Hematopoietic multipotent progenitor cell treated with erythropoietin and hydrocortisone succinate and interleukin-3 and kit ligand, for 8 days (in vitro differentiated cells): ENCODE data around the gene DNAJC5G.
"Not testable (repeated sequence)": the region's sequence is repeated elsewhere in the genome, so short reads cannot be mapped to it uniquely, and the experiment has no call there.

ENCODE experiments used
- DNase-seq: peaks from one replicate; pipeline ENCODE4 v3.0.0-alpha.2; 2015

The DNAJC5G gene

DNA sequence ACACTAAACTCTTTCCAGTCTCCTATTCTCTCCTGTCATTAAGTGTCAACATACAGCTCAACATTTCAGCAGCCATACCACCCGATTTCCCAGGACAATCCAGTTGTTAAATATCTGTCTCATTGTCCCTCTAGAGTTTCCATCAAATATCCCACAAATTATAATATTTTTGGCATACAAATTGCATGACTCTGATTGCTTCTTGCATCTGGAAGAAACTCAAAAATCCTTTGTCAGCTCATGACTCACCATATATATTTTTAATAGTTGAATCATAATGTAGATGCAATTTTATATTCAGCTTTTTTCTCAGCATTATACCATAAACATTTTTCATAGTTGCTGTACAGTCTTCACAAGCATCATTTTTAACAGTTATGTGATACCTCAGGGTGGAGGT, 19.6 kb upstream of the DNAJC5G start:
- DNase-seq: no peak

DNA sequence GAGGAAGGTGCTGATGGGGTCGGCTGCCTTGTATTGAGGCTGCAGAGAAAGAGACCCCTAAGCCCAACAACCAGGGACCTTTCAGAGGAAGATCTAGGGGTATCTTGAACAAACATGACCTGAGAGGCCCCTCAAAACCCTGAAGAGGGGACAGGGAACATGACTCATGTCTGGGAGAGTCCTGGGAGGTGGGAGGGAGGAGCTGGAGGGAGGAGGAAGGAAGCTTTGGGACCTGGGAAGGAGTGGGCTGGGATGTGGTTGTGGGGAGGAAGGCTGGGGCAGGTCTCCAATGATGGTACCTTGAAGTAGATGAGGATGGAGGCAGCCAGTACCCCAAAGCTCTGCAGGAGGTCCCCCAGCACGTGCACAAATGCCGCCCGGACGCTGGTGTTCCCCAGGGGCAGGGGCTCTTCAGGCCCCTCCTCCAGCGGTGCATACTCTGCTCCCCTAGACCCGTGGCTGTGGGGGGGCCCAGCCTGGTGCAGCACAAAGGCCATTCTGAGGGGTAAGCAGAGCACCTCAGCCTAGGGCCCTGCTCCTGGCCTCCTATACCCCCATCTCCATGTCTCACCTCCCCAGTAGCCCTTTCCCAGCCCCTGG, 18.3 kb upstream of the DNAJC5G start:
- no peak for DNase-seq

- DNase-seq: no peak
Observed at GRCh38 chr2:27258051-27258450, 17.2 kb upstream of the DNAJC5G start.

DNA sequence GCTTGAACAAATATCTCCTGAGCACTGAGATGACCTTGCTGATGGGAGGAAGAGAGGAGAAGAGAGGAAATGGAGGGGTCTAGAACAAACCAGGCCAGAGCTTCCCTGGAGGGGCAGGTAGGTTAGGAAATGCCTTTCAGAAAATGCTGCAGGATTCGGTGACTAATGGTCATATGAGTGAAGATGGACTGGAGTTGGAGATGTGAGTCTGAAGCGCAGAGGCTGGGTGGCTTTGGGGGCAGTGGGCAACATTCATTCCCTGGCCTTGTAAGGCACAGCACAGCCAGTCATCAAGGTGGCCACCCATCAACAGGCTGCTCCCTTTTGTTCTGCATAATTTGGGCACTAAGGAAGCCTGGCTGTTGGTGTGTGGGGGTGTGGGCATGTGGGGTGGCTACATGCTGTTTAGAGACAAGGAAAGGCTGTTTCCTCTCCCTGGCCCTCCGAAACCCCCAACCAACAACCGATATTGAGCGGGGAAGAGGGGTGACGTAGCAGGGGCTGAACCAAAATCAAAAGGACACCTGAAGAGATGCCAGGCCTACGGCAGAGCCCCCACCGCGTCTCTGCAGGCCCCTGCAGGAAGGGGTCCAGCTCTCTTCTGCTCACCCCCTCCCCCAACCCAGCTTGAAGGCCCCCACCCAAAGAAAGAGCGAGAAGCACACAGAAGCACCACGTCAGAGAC, 13.8 kb upstream of the DNAJC5G start:
- DNase-seq: no peak

DNA sequence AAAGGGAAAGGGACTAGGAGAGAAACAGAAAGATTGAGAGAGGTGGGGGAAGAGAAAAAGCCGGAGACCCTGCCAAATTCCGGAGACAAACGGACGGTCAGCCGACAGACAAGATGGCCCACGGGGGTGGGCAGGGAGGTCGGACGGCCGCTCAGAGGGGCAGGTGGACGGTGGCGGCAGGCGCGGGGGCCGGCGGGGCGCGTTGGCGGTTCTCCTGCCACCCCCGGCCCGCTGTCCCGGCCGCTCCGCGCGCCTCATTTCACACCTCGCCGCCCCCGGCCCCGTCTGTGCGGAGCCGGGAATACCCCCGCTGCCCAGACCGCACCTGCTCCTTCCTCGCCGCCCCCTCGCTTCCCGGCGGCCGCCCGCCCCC, 13.3 kb upstream of the DNAJC5G start:
- no peak for DNase-seq

DNA sequence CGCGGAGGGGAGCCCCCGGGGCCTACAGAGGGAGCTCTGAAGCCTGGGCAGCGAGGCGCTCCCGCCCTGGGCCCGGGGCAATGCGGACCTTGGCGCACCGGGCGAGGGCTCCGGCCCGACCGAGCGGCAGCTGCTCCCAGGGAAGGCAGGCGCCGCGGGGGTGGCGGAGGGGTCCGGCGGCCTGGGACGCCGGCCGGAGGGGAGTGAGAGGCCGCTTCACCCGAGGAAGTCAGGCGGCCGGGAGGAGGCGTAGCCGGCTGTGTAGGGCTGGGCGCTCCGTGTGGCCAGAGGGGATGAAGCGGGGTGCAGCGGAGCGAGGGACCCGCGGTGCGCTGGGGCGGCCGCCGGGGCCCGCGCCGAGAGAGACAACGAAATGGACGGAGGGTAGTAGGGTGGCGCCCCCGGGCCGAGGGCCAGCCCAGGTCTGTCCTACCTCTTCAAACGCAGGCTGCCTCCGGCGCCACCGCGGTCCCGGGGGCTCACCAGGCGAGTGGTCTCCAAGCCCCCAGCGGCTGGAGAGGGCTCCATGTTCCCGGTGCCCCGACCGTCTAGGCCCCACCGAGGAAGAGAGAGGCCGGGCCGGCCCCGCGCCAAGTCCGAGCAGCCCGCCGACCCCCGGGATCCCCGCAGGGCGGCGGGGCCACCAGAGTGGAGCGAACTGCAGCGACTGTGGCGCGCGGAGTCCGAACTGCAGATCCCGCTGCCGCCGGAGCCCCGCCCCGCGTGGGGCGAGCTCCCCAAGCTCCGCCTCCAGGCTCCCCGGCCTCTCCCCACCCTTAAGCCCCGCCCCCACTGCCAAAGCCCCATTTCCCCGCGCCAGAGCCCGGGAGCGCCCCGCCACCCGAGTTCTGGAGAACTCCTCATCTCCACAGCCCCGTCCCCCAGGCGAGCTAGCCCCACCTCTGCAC, 12.6 kb upstream of the DNAJC5G start, which contains the start of gene SLC30A3:
TSS of gene SLC30A3 (minus strand) at position 669 of the 908 bp plus-strand sequence. CDS start at position 528, 141 bp downstream.
- DNase-seq: peak; percentile 65

DNA sequence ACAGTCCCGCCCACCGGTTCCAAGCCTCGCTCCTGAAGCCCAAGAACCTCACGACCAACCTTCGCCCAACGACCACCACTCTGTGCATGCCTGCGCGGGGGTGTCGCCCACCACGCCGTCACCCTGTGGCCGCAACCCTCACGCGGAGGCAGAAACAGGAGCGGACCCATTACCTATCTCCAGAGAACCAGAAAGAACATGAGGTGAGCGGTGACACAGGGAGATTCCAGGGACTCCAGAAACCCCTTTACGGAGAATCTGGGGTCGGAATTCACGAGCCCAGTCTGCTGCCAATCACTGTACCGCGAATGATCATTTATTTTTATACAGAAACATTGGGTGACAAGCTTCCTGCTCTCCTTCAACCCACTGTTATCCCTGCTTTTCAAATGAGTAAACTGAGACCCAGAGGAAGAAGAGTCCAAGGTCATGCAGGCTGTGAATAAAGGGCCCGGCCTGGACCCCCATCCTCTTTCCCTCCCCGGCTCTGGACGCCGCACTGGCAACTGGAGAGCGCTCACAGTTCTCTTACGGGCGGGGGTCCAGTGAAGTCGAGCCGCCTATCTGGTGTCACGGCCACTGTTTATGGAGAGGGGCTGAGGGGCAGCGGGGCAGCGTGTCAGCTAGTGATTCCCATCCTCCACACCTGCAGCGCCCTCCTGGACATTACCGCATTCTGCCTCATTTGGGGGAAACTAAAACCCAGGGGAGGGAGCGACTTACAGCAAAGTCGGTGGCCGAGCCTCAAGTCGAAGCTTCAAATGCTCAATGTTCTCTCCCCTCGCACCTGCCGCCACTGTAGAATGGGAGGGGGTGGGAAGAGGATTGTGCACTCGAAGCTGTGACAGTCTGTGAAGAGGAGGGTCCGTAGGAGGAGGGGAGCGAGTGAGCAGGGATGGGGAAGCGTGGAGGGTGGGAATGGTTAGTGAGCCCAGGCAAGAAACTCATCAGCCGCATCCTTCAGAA, 11.7 kb upstream of the DNAJC5G start:
- DNase-seq: no peak

DNA sequence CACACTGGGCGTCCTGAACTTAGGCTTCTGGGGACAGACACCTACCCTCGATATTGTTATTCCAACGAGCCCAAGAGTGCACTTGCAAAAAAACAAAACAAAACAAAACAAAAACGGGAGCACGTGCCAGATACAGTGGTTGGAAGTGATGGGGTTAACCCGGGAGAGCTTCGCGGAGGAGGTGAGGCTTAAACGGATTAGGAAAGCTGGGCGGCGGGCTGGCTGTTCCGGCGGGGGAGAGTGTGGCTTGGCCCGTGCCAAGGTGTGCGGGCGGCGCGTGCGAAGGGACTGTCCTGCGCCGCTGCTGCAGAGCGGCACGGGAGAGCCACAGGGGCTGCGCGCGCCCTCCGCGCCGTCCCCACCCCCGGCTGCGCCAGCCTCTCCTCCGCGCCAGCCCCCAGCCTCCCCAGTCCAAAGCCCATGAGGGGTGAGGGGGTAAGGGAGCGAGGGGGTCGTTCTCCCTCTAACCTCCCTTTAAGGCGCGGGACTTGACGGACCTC, 10.9 kb upstream of the DNAJC5G start:
- no peak for DNase-seq

- DNase-seq: peak; percentile 61
Observed at GRCh38 chr2:27264753-27265535, 10.3 kb upstream of the DNAJC5G start.

- DNase-seq: no peak
Observed at GRCh38 chr2:27265536-27265870, 9.7 kb upstream of the DNAJC5G start.

- not testable (repeated sequence) for DNase-seq
Observed at GRCh38 chr2:27268296-27268695, 6.9 kb upstream of the DNAJC5G start.

GRCh38 chr2:27270131-27270530, 5.1 kb upstream of the DNAJC5G start:
- DNase-seq: no peak

DNA sequence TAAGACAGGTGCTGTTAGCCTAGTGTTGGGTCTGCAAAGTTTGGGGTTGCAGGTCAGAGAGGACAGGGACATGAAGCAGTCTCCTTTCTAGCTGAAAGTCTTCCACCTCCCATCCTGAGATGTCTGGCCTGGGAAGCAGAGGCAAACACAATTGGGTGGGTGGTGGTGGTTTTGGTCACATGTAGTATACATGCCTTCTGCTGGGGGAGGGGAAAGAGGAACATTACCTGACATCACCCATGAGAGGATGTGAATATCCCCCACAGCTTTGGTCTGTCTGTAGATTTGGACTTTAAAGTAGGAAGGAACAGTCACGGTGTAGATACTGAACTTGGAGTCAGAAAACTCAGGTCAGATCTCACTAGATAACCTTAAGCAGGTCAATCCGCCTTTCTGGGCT, 4.6 kb upstream of the DNAJC5G start:
- DNase-seq: no peak

DNA sequence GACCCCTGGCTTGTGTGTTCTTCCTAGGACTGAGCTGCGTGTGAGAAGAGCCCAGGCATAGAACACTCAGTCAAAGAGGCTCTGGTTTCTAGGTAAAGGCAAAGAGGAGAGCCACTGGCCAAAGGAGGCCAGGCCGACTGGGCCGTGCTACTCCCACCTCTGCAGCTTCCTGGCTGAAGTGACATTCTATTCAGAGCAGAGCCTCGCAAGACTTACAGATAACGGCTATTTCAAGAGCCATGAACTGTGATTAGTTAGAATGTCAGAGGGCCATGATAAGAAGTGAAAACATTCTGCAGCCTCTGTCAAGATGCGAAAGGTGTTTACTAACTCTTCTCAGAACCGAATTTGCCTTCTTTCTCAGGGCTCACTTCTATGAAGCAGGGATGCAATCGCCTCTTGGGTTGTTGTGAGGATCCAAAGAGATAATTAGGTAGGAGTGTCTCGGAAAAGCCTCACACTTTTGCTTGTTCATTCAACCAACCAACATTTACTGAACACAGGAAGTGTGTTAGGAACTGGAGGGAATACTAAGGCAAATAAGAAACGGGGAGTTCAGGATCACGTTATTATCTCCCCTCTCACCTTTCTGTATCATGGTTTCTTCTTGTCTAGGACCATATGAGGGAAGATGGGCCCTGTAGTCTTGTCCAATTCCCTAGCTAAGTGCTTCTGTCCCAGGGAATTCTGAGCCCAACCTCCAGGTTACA, 3.4 kb upstream of the DNAJC5G start:
- DNase-seq: no peak

- not testable (repeated sequence) for DNase-seq
Observed at GRCh38 chr2:27272537-27273522, 2.4 kb upstream of the DNAJC5G start.

DNA sequence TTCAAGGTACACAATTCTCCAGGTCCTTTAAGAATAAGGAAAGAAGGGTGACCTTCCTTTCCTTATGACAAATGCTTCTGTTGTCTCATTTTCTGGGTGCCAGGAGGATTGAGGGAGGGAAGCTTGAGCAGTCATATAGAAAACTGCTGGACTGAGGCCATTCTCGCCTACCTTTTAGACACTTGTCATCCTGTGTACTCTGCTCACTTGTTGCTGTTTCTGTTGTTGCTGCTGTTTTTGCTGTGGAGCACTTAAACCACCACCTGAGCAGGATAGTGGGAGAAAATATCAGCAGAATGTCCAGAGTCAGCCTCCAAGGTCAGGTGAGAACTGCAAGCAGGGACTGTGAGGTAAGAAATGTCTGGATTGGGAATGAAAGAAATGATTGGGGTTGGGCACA, 2.8 kb downstream of the DNAJC5G start:
- DNase-seq: no peak

GRCh38 chr2:27280826-27281225, 5.6 kb downstream of the DNAJC5G start:
- no peak for DNase-seq

DNA sequence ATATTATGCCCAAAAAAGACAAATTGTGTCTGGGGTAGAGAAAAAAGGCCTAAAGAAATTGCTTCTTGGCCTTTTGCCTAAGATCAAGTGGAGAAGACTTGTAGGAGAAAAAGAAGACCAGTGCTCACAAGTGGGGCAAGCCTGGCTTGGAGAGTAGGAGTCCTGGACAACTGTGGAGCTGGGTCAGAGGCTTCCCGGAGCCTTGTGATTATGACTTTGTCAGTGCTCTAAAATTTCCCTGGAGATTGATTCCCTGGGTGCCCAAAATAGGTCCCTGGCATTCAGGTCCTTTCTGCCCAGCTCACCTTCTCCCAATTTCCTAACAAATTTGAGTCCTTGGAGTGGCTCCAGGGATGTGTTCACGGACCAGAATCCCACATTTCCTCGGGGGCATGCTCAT, 6.2 kb downstream of the DNAJC5G start:
- DNase-seq: no peak

DNA sequence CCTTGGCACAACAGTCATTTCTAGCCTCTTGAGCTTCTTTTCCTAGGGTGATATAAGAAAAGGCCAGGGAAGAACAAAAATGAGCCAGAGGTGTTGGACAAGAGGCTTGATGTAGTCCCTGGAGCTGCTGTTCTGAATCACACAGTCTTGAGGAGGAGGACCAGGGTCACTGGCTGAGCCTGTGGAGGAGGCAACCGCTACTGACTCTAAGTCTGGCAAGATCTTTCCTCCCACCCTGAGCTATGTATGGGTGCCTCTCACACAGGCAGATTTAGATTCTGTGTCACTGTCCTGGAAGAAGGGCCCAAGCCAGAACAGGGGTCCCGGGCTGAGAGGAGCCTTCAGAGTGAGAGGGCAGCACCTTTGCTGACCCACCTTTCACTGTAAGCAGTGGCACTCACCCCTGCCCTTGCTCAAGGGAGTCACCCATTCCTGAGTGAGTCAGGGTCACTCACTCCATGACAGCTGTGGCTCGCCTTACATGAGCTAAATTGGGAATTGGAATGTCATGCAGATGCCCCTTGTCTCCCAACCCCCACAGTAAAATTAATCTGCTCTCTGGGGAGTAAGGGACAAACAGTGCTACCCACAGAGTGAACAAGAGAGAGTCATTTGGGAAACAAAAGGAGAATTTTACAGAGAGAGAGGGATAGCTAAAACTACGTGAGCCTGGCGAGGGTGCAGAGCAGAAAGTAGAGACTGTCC, 6.8 kb downstream of the DNAJC5G start, which contains the start of gene TRIM54:
TSS of gene TRIM54 (plus strand) at position 575 of the 705 bp plus-strand sequence. CDS start 303 bp downstream, outside the sequence.
- DNase-seq: no peak
